SU-DHL-6 (cell line): ENCODE results near the gene LTBP4.

ENCODE experiments used
- H2AFZ ChIP-seq: fragments of 200-600 bp; sonication (generic); 2 replicates; pipeline ENCODE4 v1.6.1; 2014; ENCODE audit warnings: low read depth, mild to moderate bottlenecking, moderate library complexity, mixed read lengths, antibody characterized with exemption, low read length; ENCODE audit not compliant: severe bottlenecking
- H3F3A ChIP-seq: fragments of 200-600 bp; shearing (Covaris generic); 2 replicates; pipeline ENCODE4 v1.6.0; 2016; ENCODE audit warnings: antibody characterized with exemption, mild to moderate bottlenecking; ENCODE audit not compliant: insufficient read depth
- H3K27ac ChIP-seq: fragments of 200-600 bp; sonication (generic); 2 replicates; pipeline ENCODE4 v1.5.1; 2016; ENCODE audit warnings: low read depth, mild to moderate bottlenecking, low read length, moderate library complexity, mixed read lengths
- H3K27me3 ChIP-seq: fragments of 200-600 bp; sonication (generic), shearing (Covaris generic); 2 replicates; pipeline ENCODE4 v1.6.0; 2014; ENCODE audit warnings: mild to moderate bottlenecking, low read length
- H3K36me3 ChIP-seq: fragments of 200-600 bp; sonication (generic); 2 replicates; pipeline ENCODE4 v1.6.1; 2014; ENCODE audit warnings: mild to moderate bottlenecking, low read length, mixed read lengths
- H3K4me2 ChIP-seq: fragments of 300-600, 200-600 bp; shearing (Covaris generic), sonication (generic); 2 replicates; pipeline ENCODE4 v1.6.0; 2014; ENCODE audit warnings: low read length, low read depth, mild to moderate bottlenecking; ENCODE audit not compliant: poor library complexity, severe bottlenecking
- H3K4me3 ChIP-seq: fragments of 200-600 bp; sonication (generic); 2 replicates; pipeline ENCODE4 v1.5.1; 2014; ENCODE audit warnings: antibody characterized with exemption, low read length, mild to moderate bottlenecking, mixed read lengths; ENCODE audit not compliant: insufficient read depth, poor library complexity, severe bottlenecking
- H3K79me2 ChIP-seq: fragments of 200-600 bp; sonication (generic); 2 replicates; pipeline ENCODE4 v1.6.1; 2014; ENCODE audit warnings: mild to moderate bottlenecking, low read length, moderate library complexity; ENCODE audit not compliant: insufficient read depth
- H3K9ac ChIP-seq: fragments of 200-600 bp; sonication (generic); 2 replicates; pipeline ENCODE4 v1.7.0; 2014; ENCODE audit warnings: mild to moderate bottlenecking, low read length
- H3K9me2 ChIP-seq: fragments of 200-600 bp; sonication (generic); replicated peaks from 2 replicates; pipeline ENCODE4 v1.6.1; 2014; ENCODE audit warnings: low read length; ENCODE audit not compliant: insufficient read depth
- H3K9me3 ChIP-seq: fragments of 200-600 bp; sonication (generic); 2 replicates; pipeline ENCODE4 v1.6.1; 2014; ENCODE audit warnings: low read length, mixed read lengths; ENCODE audit not compliant: insufficient read depth
- H4K20me1 ChIP-seq: fragments of 200-600 bp; sonication (generic); 2 replicates; pipeline ENCODE4 v1.6.1; 2014; ENCODE audit warnings: low read depth, mild to moderate bottlenecking, antibody characterized with exemption, low read length, moderate library complexity, mixed read lengths
- CTCF ChIP-seq: fragments of 200-600 bp; sonication (generic); IDR thresholded peaks from one replicate; pipeline ENCODE4 v1.5.1; 2017; ENCODE audit warnings: antibody characterized with exemption, mild to moderate bottlenecking, low read length, moderate library complexity; ENCODE audit not compliant: insufficient read depth, poor library complexity, severe bottlenecking
- EZH2phosphoT487 ChIP-seq: fragments of 200-600 bp; sonication (generic), shearing (Covaris generic); conservative IDR thresholded peaks from 2 replicates; pipeline ENCODE4 v1.6.1; 2018; ENCODE audit warnings: mild to moderate bottlenecking, antibody characterized with exemption, low read length, moderate library complexity, mixed read lengths

Gene LTBP4

GRCh38 chr19:40603389-40604170, 2.4 kb downstream of the LTBP4 start:
- H3K9ac ChIP-seq: no peak overlapping the region
- H3K27me3 ChIP-seq: no peaks in the 10 kb centered on the region
- H3K9me2 ChIP-seq: no peaks in the 10 kb centered on the region
- H3K9me3 ChIP-seq: no peaks in the 10 kb centered on the region
- no peak overlapping the region for H2AFZ ChIP-seq
- H3K4me3 ChIP-seq: peak overlapping the region; percentile 43
- no peak overlapping the region for H3K27ac ChIP-seq
- H3F3A ChIP-seq: peaks cover 24% of the 10 kb centered on the region
- H3K79me2 ChIP-seq: no peaks in the 10 kb centered on the region
- no peaks in the 10 kb centered on the region for H3K36me3 ChIP-seq
- H3K4me2 ChIP-seq: peak overlapping the region; percentile 72
- no peaks in the 10 kb centered on the region for H4K20me1 ChIP-seq
- TF ChIP-seq EZH2phosphoT487 (no peak), CTCF (no peak)

- Histone ChIP-seq H4K20me1 (no peaks in the 10 kb centered on the region), H3K9me2 (no peaks in the 10 kb centered on the region), H3F3A (peaks cover 24% of the 10 kb centered on the region), H3K36me3 (no peaks in the 10 kb centered on the region), H3K4me3 (peak overlapping the region; percentile 14), H3K4me2 (peak overlapping the region; percentile 72), H3K9me3 (no peaks in the 10 kb centered on the region), H3K79me2 (no peaks in the 10 kb centered on the region), H3K27ac (no peak overlapping the region), H3K9ac (no peak overlapping the region), H3K27me3 (no peaks in the 10 kb centered on the region), H2AFZ (no peak overlapping the region)
- no peak for TF ChIP-seq EZH2phosphoT487
- no peak for TF ChIP-seq CTCF
Observed at GRCh38 chr19:40604171-40604646, 3.0 kb downstream of the LTBP4 start.

- Histone ChIP-seq H3K79me2 (no peaks in the 10 kb centered on the region), H3K9me2 (no peaks in the 10 kb centered on the region), H3K36me3 (no peaks in the 10 kb centered on the region), H2AFZ (peak overlapping the region; percentile 88), H3K27ac (peak overlapping the region; percentile 76), H3F3A (peaks cover 22% of the 10 kb centered on the region), H4K20me1 (no peaks in the 10 kb centered on the region), H3K4me2 (peak overlapping the region; percentile 72), H3K9ac (peak overlapping the region; percentile 57), H3K27me3 (no peaks in the 10 kb centered on the region), H3K4me3 (peak overlapping the region; percentile 54), H3K9me3 (no peaks in the 10 kb centered on the region)
- TF ChIP-seq CTCF: no peak
- no peak for TF ChIP-seq EZH2phosphoT487
Observed at GRCh38 chr19:40604647-40605215, 3.6 kb downstream of the LTBP4 start.
